ENCODE results near the gene OSCP1.
A peak's percentile ranks its signal among the peaks of the same experiment; 100 is the strongest.

OSCP1 gene

DNA sequence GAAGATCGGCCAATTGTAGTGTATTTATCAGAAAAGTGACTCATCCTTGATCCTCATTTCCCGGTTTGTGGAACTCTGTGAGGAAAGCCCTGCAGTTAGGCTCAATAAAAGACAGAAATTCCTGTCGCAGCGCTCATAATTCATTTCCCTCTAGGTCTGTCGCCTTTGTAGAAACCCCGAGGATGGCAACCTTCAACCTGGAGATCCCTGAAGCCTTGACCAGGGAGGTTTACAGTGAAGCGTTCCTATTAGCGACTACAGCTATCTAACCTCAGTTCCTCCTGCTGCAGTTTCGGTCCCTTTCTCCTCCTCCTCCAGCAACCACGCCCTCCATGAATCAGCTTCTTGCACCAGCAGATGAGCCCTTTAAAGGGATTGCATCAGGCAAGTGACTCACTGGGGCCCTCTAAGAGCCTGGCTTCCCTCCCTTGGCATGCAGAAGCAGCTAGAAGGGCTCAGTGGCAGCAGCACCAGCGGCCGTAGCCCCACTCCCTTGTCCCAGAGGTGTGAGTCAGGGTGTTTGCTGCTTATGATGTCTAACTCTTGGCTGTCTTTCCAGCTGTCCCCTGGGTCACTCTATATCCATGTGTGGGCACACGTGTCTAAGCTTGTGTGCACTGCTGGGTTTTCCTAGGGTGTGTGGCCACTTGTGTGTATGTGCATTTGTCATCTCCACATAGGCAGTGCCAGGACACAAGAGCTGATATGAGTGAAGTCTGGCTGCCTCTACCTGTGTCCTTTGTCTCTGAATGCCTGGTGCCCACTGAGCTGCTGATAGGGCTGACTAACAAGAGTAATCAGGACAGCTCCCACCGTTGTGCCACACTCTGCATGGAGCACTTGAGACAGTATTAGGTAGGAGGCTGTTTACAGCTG, 63.7 kb downstream of the OSCP1 start:
- Histone ChIP-seq H3K9me3 (no peaks in the 10 kb centered on the region), H3K36me3 (replicated peaks) (peaks cover 7% of the 10 kb centered on the region), H3K27me3 (ENCODE audit: low read depth) (no peaks in the 10 kb centered on the region), H3K4me3 (peak overlapping the region; percentile 36), H3K4me1 (peaks cover 22% of the 10 kb centered on the region)
- peak; percentile 89 to 91 for DNase-seq (ENCODE audit: low spot score in 2 of 2)
- in situ Hi-C loops (cut with MboI; ENCODE audit: low sequenced_read_pairs) = no loop called here

DNA sequence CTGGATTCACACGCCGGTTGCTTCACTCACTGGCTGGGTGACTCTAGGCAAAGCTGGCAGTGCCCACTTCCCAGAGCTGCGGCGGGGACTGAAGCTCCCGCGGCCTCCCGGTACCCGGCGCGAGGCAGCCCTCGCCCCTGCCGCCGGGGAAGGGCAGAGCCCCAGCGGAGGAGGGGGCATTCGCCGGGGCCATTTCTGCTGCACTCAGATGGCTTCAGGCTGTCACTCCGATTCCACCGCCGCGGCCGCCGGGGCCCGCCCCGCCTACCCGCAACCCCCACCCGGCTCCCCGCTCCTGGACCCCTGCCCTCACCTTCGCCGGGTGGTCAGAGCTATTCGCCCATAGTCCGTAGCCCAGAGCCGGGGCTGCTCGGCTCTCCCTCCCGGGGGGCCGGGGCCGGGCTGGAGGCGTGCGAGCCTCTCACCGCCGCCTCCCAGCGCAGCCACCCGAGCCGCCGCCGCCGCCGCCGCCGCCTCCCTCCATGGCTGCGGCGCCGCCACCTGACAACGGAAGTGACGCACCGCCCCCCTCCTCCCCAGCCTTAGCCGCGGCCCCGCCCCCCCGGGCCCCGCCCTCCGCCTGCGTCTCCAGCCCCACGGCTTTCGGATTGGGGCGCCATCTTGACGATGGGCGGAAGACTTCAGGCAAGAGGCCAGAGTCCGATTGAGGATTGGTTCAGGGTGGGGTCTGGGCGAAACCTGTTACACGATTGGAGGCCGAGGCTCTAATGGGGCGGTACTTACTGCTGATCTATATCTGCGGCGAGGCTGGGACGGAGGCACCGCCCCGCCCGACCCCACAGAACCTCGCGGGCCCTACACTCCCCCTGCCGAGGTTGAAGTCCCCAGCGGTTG, 64.6 kb downstream of the OSCP1 start, which contains the start of gene STK40:
Gene STK40 (minus strand): TSS at position 515 of the 855 bp plus-strand sequence. CDS start 24,592 bp downstream, outside the sequence.
- Histone ChIP-seq H3K9me3 (no peaks in the 10 kb centered on the region), H3K4me1 (peaks cover 22% of the 10 kb centered on the region), H3K4me3 (peak within 1 kb of the TSS; percentile 91), H3K36me3 (replicated peaks) (no peaks in the 10 kb centered on the region), H3K27me3 (ENCODE audit: low read depth) (no peaks in the 10 kb centered on the region)
- in situ Hi-C loops (cut with MboI; ENCODE audit: low sequenced_read_pairs) = no loop called here
- peak; percentile 98 to 99 for DNase-seq (ENCODE audit: low spot score in 2 of 2)

DNA sequence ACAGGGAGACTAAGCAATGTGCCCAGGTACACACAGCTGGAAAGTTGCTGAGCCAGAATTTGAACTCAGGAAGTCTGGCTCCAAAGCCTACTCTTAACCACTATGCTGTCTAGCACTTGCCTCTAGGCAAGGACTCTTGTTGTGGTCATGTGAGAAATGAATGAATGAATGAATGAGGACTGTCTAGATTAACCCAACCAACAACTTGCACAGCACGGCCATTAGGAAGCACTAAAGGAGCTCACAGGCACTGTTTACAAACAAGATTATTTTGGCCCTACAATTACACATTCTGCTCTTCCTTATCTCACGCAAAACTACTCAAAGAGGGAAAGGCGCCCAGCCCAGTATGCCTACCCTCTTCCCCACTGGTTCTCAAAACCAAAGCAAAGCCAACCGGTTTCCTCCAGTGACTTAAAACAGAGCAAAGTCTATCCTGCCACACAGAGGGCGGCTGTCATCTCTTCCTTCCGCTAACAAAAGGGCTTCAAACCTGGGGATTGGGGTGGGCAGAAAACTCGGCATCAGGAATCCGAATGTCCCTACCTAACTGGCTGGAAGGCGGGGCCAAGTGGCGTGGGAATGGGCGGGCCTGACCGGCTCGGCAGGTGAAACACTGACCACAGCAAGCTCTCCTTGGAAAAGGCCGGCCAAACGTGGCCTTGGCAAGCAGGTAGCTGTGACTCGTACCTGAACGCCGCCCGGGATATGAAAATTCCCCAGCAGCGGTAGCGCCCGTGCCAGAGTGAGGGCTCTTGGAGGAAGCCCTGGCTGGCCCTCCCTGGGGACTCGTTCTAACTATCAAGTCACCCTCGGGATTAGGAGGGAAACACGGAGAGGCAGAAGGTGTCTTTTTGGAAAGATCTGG, 65.5 kb downstream of the OSCP1 start:
- in situ Hi-C loops (cut with MboI; ENCODE audit: low sequenced_read_pairs) = no loop called here
- H3K27me3 ChIP-seq (ENCODE audit: low read depth) = no peaks in the 10 kb centered on the region
- DNase-seq (ENCODE audit: low spot score in 2 of 2) = peak; percentile 32 to 78
- no peaks in the 10 kb centered on the region for H3K9me3 ChIP-seq
- peak overlapping the region; percentile 91 for H3K4me3 ChIP-seq
- peaks cover 22% of the 10 kb centered on the region for H3K4me1 ChIP-seq
- no peaks in the 10 kb centered on the region for H3K36me3 ChIP-seq (replicated peaks)

DNA sequence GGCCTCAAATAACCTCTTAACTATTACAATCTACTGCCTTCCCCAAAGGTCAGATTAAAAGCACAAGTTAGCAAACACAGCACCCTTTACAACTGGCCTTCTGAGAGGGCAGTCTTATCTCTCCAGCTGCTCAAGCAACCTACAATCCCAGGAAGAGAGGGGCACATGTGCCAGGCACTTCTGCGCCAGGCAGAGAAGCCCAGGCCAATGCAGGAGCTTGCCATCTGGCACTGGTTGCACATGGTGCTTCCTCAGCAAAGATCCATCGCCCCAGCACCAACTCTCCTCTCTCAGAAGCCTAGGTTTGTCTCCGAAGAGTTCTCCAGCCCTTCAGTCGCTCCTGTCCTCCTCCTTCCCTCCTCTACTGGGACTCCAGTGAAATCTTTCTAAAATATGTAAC, 67.0 kb downstream of the OSCP1 start:
- Histone ChIP-seq H3K9me3 (no peaks in the 10 kb centered on the region), H3K4me3 (no peak overlapping the region), H3K4me1 (peaks cover 22% of the 10 kb centered on the region), H3K36me3 (replicated peaks) (no peaks in the 10 kb centered on the region), H3K27me3 (ENCODE audit: low read depth) (no peaks in the 10 kb centered on the region)
- DNase-seq (ENCODE audit: low spot score in 2 of 2) = no peak
- in situ Hi-C loops (cut with MboI; ENCODE audit: low sequenced_read_pairs) = no loop called here

DNA sequence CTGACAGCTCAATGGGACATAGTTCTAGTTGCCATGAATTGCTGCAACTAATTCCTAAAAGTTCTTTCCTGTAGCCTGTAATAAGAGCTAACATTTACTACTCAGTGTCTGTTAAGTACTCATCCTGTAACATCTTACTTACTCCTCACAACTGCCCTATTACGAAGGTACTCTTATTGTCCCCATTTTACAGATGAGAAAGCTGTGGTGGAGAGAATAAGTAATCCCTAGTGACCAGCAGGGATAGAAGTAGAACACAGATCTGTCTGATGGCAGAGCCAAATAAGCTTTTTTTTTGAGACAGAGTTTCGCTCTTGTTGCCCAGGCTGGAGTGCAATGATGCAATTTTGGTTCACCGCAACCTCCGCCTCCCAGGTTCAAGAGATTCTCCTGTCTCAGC, 67.6 kb downstream of the OSCP1 start:
- Histone ChIP-seq H3K9me3 (no peaks in the 10 kb centered on the region), H3K4me3 (no peak overlapping the region), H3K27me3 (ENCODE audit: low read depth) (no peaks in the 10 kb centered on the region), H3K36me3 (replicated peaks) (no peaks in the 10 kb centered on the region), H3K4me1 (peaks cover 19% of the 10 kb centered on the region)
- DNase-seq (ENCODE audit: low spot score in 2 of 2) = no peak
- in situ Hi-C loops (cut with MboI; ENCODE audit: low sequenced_read_pairs) = no loop called here

DNA sequence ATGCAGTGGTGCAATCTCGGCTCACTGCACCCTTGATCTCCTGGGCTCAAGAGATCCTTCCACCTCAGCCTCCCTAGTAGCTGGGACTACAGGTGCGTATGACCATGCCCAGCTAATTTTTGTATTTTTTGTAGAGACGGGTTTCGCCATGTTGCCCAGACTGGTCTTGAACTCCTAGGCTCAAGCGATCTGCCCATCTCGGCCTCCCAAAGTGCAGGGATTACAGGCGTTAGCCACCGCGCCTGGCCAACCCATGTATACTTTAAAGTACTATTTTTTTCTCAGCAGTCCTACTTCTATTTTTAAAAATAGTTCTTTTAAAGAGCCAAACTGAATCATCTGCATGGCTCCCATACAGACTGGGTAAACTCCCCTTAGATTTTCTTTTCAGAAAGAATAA, 68.0 kb downstream of the OSCP1 start:
- Histone ChIP-seq H3K9me3 (no peaks in the 10 kb centered on the region), H3K4me3 (no peak overlapping the region), H3K36me3 (replicated peaks) (no peaks in the 10 kb centered on the region), H3K27me3 (ENCODE audit: low read depth) (no peaks in the 10 kb centered on the region), H3K4me1 (peaks cover 14% of the 10 kb centered on the region)
- in situ Hi-C loops (cut with MboI; ENCODE audit: low sequenced_read_pairs) = no loop called here
- no peak for DNase-seq (ENCODE audit: low spot score in 2 of 2)

DNA sequence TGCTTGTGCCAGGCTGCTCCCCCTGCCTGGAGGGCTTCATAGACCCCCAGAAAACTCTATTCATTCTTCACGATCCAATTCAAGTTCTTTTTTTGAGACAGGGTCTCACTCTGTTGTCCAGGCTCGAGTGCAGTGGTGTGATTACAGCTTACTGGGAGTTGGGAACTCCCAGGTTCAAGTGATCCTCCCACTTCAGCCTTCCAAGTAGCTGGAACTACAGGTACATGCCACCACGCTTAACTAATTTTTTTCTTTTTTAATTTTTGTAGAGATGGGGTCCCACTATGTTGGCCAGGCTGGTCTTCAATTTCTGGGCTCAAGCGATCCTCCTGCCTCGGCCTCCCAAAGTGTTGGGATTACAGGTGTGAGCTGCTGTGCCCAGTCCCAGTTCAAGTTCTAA, 68.8 kb downstream of the OSCP1 start:
- in situ Hi-C loops (cut with MboI; ENCODE audit: low sequenced_read_pairs) = no loop called here
- H3K4me1 ChIP-seq = peaks cover 7% of the 10 kb centered on the region

DNA sequence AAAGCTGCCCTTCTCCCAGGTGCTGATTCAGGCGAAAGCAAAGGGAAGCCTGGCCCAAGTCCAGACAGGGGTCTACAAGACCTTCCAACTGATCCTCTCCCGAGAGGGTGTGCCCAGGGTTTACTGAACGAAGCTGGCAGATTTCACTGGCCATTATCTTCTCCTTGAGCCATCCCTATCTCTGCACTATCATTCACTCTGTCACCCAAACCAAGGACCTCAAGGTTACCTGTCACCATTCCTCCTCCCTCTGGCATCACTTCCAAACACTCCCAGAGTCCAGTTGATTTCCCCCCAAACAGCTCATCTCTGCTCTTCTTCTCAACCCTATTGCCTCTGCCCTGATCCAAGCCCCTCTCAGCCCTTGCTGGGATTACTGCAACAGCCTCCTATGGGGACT, 69.5 kb downstream of the OSCP1 start:
- H3K4me3 ChIP-seq = no peak overlapping the region
- in situ Hi-C loops (cut with MboI; ENCODE audit: low sequenced_read_pairs) = no loop called here
- H3K4me1 ChIP-seq = peaks cover 7% of the 10 kb centered on the region
- H3K9me3 ChIP-seq = no peaks in the 10 kb centered on the region
- no peaks in the 10 kb centered on the region for H3K36me3 ChIP-seq (replicated peaks)
- no peak for DNase-seq (ENCODE audit: low spot score in 2 of 2)
- no peaks in the 10 kb centered on the region for H3K27me3 ChIP-seq (ENCODE audit: low read depth)

More for the DNA sequence above, 68.8 kb downstream of the OSCP1 start:
- Histone ChIP-seq H3K4me3 (no peak overlapping the region), H3K36me3 (replicated peaks) (no peaks in the 10 kb centered on the region), H3K9me3 (no peaks in the 10 kb centered on the region), H3K27me3 (ENCODE audit: low read depth) (no peaks in the 10 kb centered on the region)
- DNase-seq (ENCODE audit: low spot score in 2 of 2) = no peak

DNA sequence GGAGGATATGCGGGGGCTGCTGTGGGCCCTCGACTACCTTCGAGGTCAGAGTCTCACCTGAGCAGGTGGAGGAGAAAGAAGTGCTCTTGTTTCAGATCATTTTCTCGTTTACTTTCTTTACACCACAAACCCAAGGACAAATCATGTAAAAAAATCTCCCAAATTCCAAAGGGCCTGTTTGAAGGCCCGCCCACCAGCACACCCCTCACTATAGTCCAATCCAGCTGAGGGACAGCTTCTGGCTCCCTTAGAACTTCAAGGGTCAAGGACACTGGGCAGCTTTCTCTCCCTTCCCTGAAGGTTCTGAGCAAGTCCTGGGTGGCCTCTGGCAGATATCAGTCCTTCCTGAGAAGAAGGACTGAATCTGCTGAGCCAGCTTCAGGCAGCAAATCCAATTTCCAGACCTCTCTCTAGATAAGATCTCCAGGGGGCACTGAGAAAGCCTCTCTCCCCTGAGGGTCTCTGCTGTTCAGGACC, 70.1 kb downstream of the OSCP1 start:
- in situ Hi-C loops (cut with MboI; ENCODE audit: low sequenced_read_pairs) = no loop called here
- H3K9me3 ChIP-seq = no peaks in the 10 kb centered on the region
- no peaks in the 10 kb centered on the region for H3K36me3 ChIP-seq (replicated peaks)
- H3K4me1 ChIP-seq = peaks cover 7% of the 10 kb centered on the region
- H3K27me3 ChIP-seq (ENCODE audit: low read depth) = no peaks in the 10 kb centered on the region
- DNase-seq (ENCODE audit: low spot score in 2 of 2) = no peak
- no peak overlapping the region for H3K4me3 ChIP-seq

DNA sequence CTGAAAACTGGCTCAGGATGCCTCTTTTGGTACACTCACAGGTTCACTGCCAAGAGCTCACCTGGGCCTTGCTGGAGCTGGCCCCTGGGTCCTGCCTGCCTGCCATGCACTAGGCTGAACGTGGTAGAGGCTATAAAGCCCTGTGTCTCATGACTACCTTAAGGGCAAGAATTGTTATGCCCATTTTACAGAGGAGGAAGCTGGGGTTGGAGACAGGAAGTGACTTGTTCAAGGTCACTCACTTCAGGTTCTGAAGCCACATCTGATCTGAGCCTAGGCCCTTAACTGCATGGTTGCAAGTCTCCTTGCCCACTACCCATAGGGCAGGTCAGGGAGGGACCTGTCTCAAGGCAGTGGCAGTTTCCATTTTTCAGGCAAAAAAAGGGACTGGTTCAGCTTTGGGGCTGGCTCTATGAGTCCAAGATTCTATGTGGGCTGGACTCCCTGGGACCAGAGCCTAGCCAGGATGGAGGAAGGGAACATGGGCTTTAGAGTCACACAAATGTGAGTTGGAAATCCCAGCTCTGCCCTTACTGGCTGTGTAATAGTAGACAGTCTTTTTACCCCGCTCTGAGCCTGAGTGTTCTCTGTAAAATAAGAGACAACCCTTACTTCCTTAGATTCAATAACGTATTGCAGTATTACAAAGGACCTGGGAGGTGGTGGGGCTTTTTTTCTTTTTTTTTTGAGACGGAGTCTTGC, 72.3 kb downstream of the OSCP1 start:
- no peaks in the 10 kb centered on the region for H3K27me3 ChIP-seq (ENCODE audit: low read depth)
- in situ Hi-C loops (cut with MboI; ENCODE audit: low sequenced_read_pairs) = no loop called here
- no peaks in the 10 kb centered on the region for H3K36me3 ChIP-seq (replicated peaks)
- H3K4me3 ChIP-seq = no peak overlapping the region
- H3K4me1 ChIP-seq = peaks cover 7% of the 10 kb centered on the region; the same call in 1 of the 2 replicates
- no peaks in the 10 kb centered on the region for H3K9me3 ChIP-seq
- no peak for DNase-seq (ENCODE audit: low spot score in 2 of 2)

DNA sequence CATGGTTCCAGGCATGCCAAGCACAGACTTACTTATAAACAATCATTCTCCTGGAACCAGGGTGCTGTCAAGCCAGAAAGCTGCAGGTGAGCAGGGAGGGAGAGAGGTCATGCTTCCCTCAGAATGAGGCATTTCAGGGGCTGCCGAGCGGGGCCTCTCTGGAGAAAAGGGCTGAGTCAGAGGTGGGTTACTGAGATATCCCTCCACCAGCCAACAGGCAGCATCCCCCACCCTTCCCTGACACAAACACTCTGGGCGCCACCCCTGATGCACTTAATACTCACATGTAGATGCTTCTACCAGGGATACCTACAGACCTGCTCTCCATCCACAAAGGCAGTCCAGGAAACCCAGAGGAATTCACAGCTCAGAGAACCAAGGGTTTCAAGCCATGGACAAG, 77.6 kb downstream of the OSCP1 start:
- Histone ChIP-seq H3K36me3 (replicated peaks) (no peaks in the 10 kb centered on the region), H3K4me1 (peaks cover 7% of the 10 kb centered on the region; the same call in 1 of the 2 replicates), H3K9me3 (no peaks in the 10 kb centered on the region), H3K27me3 (ENCODE audit: low read depth) (no peaks in the 10 kb centered on the region), H3K4me3 (no peak overlapping the region)
- no peak for DNase-seq (ENCODE audit: low spot score in 2 of 2)
- in situ Hi-C loops (cut with MboI; ENCODE audit: low sequenced_read_pairs) = no loop called here

DNA sequence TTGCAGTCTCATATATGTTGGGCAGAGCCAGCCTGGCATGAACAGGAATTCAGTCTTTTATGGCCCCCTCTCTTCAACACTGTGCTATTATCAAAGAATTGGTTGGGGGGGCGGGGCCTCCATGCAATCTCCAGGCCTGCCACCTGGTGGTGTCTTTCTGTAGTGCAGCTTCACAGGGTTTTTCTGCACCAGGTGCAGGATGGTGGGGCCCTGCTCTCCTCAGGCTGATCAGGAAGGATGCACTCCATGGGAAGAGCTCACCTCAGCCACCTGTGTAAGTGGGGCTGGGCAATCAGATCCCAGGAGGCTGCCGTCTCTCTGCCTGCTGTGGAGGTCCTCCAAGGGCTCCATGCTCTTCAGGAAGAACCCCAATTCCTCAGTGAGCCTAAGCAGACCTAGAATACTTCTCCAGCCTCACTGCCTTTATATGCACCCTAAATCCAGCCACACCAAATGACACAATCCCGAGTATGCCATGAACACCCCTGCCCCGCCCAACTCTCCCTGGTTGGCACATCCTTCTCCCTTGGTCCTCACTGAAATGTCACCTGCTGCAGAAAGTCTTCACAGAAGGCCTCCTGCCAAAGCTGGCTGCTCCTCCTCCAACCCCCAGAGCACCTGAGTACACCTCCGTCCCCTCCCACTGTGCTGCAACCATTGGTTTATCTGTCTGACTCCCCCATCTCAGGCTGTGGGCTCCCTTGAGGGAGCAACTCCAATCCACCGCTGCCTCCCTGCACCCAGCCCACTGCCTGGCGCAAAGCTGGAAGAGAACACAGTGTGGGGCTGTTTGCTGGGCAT, 81.0 kb downstream of the OSCP1 start:
- peak; percentile 49 to 91 for DNase-seq (ENCODE audit: low spot score in 2 of 2)
- peaks cover 7% of the 10 kb centered on the region; the same call in 1 of the 2 replicates for H3K4me1 ChIP-seq
- H3K27me3 ChIP-seq (ENCODE audit: low read depth) = no peaks in the 10 kb centered on the region
- no peaks in the 10 kb centered on the region for H3K9me3 ChIP-seq
- H3K4me3 ChIP-seq = no peak overlapping the region
- in situ Hi-C loops (cut with MboI; ENCODE audit: low sequenced_read_pairs) = no loop called here
- no peaks in the 10 kb centered on the region for H3K36me3 ChIP-seq (replicated peaks)

All from HAP-1 (cell line).